ENCODE data around the gene COL18A1. TPM values are rescaled to one million over a fixed set of nuclear protein-coding genes. Genes with fewer than 3 reads are reported as not detected.

The COL18A1 gene
- total and polyA plus RNA-seq, 4 donors: 44.9 to 308 (median 232) TPM

GRCh38 chr21:45374826-45375455 lies 30.0 kb upstream of the COL18A1 start:
- no peaks in the 10 kb centered on the region for H3K27me3 ChIP-seq (ENCODE audit: control insufficient read depth in 4 of 4, insufficient read depth in 4 of 4, low read length in 3 of 4)
- H3K4me3 ChIP-seq (ENCODE audit: low read depth in 1 of 3, low read length in 3 of 3): no peak overlapping the region
- no peak overlapping the region for H3K27ac ChIP-seq (ENCODE audit: low read depth in 1 of 2, low read length in 2 of 2)
- no peaks in the 10 kb centered on the region for H3K9me3 ChIP-seq (ENCODE audit: control insufficient read depth in 4 of 4, low read length in 3 of 4)
- DNase-seq (ENCODE audit: low spot score): no peak
- no peak overlapping the region for H3K9ac ChIP-seq (ENCODE audit: low read depth in 1 of 2, low read length in 2 of 2)
- H3K4me1 ChIP-seq (ENCODE audit: control insufficient read depth in 4 of 4, insufficient read depth in 4 of 4, low read length in 3 of 4): no peaks in the 10 kb centered on the region
- TF ChIP-seq EGR1 (IDR thresholded peaks at IDR 0.05; ENCODE audit: low read depth in 2 of 2) (no peak), TAF1 (conservative IDR thresholded peaks at IDR 0.05) (no peak), RXRA (IDR thresholded peaks at IDR 0.05) (no peak), NR2F2 (IDR thresholded peaks at IDR 0.05) (no peak), CTCF (IDR thresholded peaks at IDR 0.05; ENCODE audit: low read depth, low read length, missing input control) (no peak), FOXA2 (IDR thresholded peaks at IDR 0.05) (no peak), JUND (IDR thresholded peaks at IDR 0.05) (no peak), GABPA (IDR thresholded peaks at IDR 0.05 in 1 of 2, conservative IDR thresholded peaks at IDR 0.05 in 1 of 2) (no peak), FOXA1 (IDR thresholded peaks at IDR 0.05) (no peak), MAX (IDR thresholded peaks at IDR 0.05) (no peak), YY1 (IDR thresholded peaks at IDR 0.05) (no peak), ZBTB33 (IDR thresholded peaks at IDR 0.05) (no peak), ATF3 (IDR thresholded peaks at IDR 0.05) (no peak), HNF4A (conservative IDR thresholded peaks at IDR 0.05) (no peak), RAD21 (IDR thresholded peaks at IDR 0.05) (no peak), SP1 (IDR thresholded peaks at IDR 0.05) (no peak), HNF4G (IDR thresholded peaks at IDR 0.05) (no peak), REST (IDR thresholded peaks at IDR 0.05) (no peak)
- 77% methylated on average over 15 of the region's 15 CpGs for WGBS
- H3K36me3 ChIP-seq (ENCODE audit: control insufficient read depth in 4 of 4, insufficient read depth in 3 of 4, low read depth in 1 of 4, low read length in 3 of 4): no peaks in the 10 kb centered on the region

Measured in liver (tissue), 9 donors.